ENCODE measurements around the gene GSDME. TPM values are rescaled to one million over a fixed set of nuclear protein-coding genes. Genes with fewer than 3 reads are reported as not detected.

GSDME gene
- total and polyA plus RNA-seq, 2 of the 4 experiments (the other 2 are of a cell fraction): 75.2 to 78.7 TPM

DNA sequence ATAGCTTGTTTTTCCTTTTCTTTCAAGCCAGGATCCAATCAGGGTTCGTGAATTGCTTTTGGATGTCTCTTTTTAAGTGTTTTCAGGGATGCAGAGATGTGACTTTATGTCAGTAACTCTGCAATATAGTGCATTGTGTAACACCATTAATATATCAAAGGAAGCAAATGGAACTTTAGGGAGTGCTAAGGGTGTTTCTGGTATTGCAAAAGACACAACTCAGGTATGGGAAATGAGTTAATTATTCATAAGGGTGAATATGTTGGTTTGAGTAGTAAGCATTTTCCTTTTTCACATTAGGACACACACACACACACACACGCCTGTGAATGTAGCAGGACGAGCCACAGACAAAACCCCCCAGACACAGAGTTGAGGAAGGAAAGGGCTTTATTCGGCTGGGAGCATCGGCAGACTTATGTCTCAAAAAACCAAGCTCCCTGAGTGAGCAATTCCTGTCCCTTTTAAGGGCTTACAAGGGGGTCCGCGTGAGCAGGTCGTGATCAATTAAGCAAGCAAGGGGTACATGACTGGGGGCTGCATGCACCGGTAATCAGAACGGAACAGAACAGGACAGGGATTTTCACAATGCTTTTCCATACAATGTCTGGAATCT lies 31.8 kb upstream of the GSDME start:
- no peak overlapping the region for H3K9ac ChIP-seq (ENCODE audit: low read depth, low read length)
- H3K23ac ChIP-seq (ENCODE audit: low read depth, low read length): no peak overlapping the region
- 0 out of 4 replicates have a peak, but pooled peaks cover 0 to 3% of the 10 kb centered on the region in 2 experiments for H3K79me1 ChIP-seq (ENCODE audit: low read depth in 1 of 2, low read length in 2 of 2)
- in situ Hi-C loops (cut with MboI; ENCODE audit: low sequenced_read_pairs) (no loop called here), intact Hi-C loops (cut with micrococcal nuclease) (no loop called here), dilution Hi-C loops (cut with HindIII; ENCODE audit: low sequenced_read_pairs, unreplicated experiment) (no loop called here)
- H2AFZ ChIP-seq (replicated peaks; ENCODE audit: low read length, poor library complexity): no peak overlapping the region
- H2BK5ac ChIP-seq (ENCODE audit: low read depth, low read length, poor library complexity, severe bottlenecking): no peak overlapping the region
- no peak overlapping the region for H3K27ac ChIP-seq (ENCODE audit: insufficient read depth, low read length)
- no peak overlapping the region for H4K5ac ChIP-seq (ENCODE audit: low read depth, low read length)
- 100% methylated on average over 3 of the region's 10 CpGs; no CpG with 5 or more reads in 1 of the 2 experiments for WGBS, 2 experiments (ENCODE audit: extremely low coverage in 2 of 2, insufficient read length in 1 of 2)
- H2BK120ac ChIP-seq (ENCODE audit: low read depth, low read length): no peak overlapping the region
- H4K20me1 ChIP-seq (ENCODE audit: insufficient read depth, low read length): no peaks in the 10 kb centered on the region
- DNase-seq (no peak), ATAC-seq (ENCODE audit: low read depth) (no peak)
- no TSS peak for BruUV-seq (replicated peaks)
- H3K4me2 ChIP-seq (ENCODE audit: low read depth, low read length): no peak overlapping the region
- ChIA-PET CTCF (interaction anchor here (1.6 kb wide), 1 partner anchor 12 kb away, joined by 5 read pairs; no protein-coding TSS in a partner anchor), POLR2A (ENCODE audit: unreplicated experiment) (no interaction called here)
- peaks cover 6% of the 10 kb centered on the region for H3K9me1 ChIP-seq (ENCODE audit: insufficient read depth, low read length)
- no peak overlapping the region for H2AK5ac ChIP-seq (ENCODE audit: low read depth, low read length)
- H2BK20ac ChIP-seq (ENCODE audit: low read depth, low read length): no peak overlapping the region
- H2BK15ac ChIP-seq (ENCODE audit: low read depth, low read length): no peak overlapping the region
- H3K4ac ChIP-seq (ENCODE audit: low read depth, low read length): no peak overlapping the region
- no peaks in the 10 kb centered on the region for H3K9me3 ChIP-seq (ENCODE audit: control insufficient read depth, insufficient read depth, low read length)
- H3K36me3 ChIP-seq (ENCODE audit: control insufficient read depth, insufficient read depth, low read length): no peaks in the 10 kb centered on the region
- no peak overlapping the region for H3K18ac ChIP-seq (ENCODE audit: low read depth, low read length)
- no peaks in the 10 kb centered on the region for H3K27me3 ChIP-seq (ENCODE audit: control insufficient read depth, insufficient read depth, low read length)
- no peak overlapping the region for H3K56ac ChIP-seq (ENCODE audit: extremely low read depth, insufficient read depth, low read length)
- no peak overlapping the region for H2AK9ac ChIP-seq (replicated peaks; ENCODE audit: low read depth, low read length, poor library complexity)
- no peak for TF ChIP-seq CHD1 (IDR thresholded peaks at IDR 0.05; ENCODE audit: low read depth, low read length)
- no peak for TF ChIP-seq CEBPB (IDR thresholded peaks at IDR 0.05; ENCODE audit: low read depth, low read length)
- TF ChIP-seq RFX5 (IDR thresholded peaks at IDR 0.05; ENCODE audit: low read depth, low read length): no peak
- TF ChIP-seq FOS (IDR thresholded peaks at IDR 0.05; ENCODE audit: low read depth, low read length): no peak
- no peak for TF ChIP-seq MAZ (IDR thresholded peaks at IDR 0.05; ENCODE audit: borderline replicate concordance, low read depth, low read length)
- no peak for TF ChIP-seq NFE2L2 (IDR thresholded peaks at IDR 0.05; ENCODE audit: low read depth, low read length)
- TF ChIP-seq POLR2A (IDR thresholded peaks at IDR 0.05; ENCODE audit: low read depth, low read length): no peak
- TF ChIP-seq ELK1 (IDR thresholded peaks at IDR 0.05; ENCODE audit: borderline replicate concordance, low read depth, low read length): no peak
- TF ChIP-seq SMC3 (IDR thresholded peaks at IDR 0.05; ENCODE audit: low read depth, low read length): no peak
- no peak for TF ChIP-seq USF2 (IDR thresholded peaks at IDR 0.05; ENCODE audit: low read depth, low read length)
- H4K91ac ChIP-seq (ENCODE audit: insufficient read depth, low read depth, low read length): no peak overlapping the region
- no peak overlapping the region for H3K14ac ChIP-seq (replicated peaks; ENCODE audit: low read depth, low read length)
- H3K4me3 ChIP-seq (ENCODE audit: insufficient read depth, low read depth, low read length): no peak overlapping the region
- peaks cover 6% of the 10 kb centered on the region; the same call in 1 of the 2 replicates for H3K4me1 ChIP-seq (ENCODE audit: control insufficient read depth, insufficient read depth, low read length)
- no peak overlapping the region for H4K8ac ChIP-seq (ENCODE audit: low read depth in 2 of 2, low read length in 2 of 2)
